Measurements from ENCODE around the gene MBD5.

- TF ChIP-seq POLR2A (IDR thresholded peaks at IDR 0.05) (no peak), CTCF (IDR thresholded peaks at IDR 0.05) (no peak)
These were observed 494.2 kb downstream of the MBD5 start for GRCh38 chr2:148515120-148515519.
